GM13976 (cell line): ENCODE results near the gene STX18.

Source experiments
- DNase-seq: peaks from one replicate; pipeline ENCODE4 v3.0.0; 2012; ENCODE audit warnings: low spot score
- CTCF ChIP-seq: IDR thresholded peaks from 2 replicates; pipeline ENCODE4 v1.5.1; 2012; ENCODE audit warnings: borderline replicate concordance, mild to moderate bottlenecking; ENCODE audit not compliant: insufficient read depth; ENCODE audit errors: extremely low read depth, missing control alignments, control extremely low read depth
- in situ Hi-C: fragments of 300-500 bp; cut with MboI; formaldehyde crosslinking; loops from one replicate; pipeline ENCODE4 v1.12.0; 2022; ENCODE audit warnings: low sequenced_read_pairs, mixed read lengths, inconsistent platforms; ENCODE audit not compliant: unreplicated experiment

STX18 gene

GRCh38 chr4:4488405-4489404, 53.1 kb downstream of the STX18 start:
- peak; percentile 87 for TF ChIP-seq CTCF
- in situ Hi-C loops, result loop anchor here (10.0 to 25.0 kb wide), 2 partner anchors 396 to 499 kb away; no protein-coding TSS in a partner anchor

GRCh38 chr4:4486969-4487368, 54.9 kb downstream of the STX18 start:
- in situ Hi-C loops, result loop anchor here (10.0 to 25.0 kb wide), 2 partner anchors 398 to 500 kb away; no protein-coding TSS in a partner anchor
- TF ChIP-seq CTCF, result no peak
- no peak for DNase-seq

More at GRCh38 chr4:4488405-4489404, 53.1 kb downstream of the STX18 start:
- peak; percentile 70 for DNase-seq

DNA sequence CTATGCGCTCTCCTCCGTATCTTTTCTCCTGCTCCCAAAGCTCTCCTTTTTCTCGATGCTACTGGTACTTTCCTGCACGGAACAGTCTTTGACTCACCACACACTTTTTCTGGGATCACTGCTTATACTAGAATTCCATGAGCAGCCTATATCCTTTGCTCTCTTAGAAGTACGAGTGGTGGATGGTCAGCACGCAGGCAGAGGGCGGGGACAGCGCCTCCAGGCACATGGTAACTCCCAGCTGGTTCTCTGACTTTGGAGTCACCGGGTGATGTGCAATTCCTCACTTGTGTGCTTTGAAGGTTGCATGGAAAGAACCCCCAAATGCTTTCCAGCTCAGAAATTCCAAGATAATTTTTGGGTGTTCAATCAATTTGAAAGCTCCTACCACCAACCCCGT, 56.0 kb downstream of the STX18 start:
- in situ Hi-C loops, result loop anchor here (10.0 to 25.0 kb wide), 2 partner anchors 399 to 501 kb away; no protein-coding TSS in a partner anchor
- no peak for DNase-seq
- TF ChIP-seq CTCF, result no peak

- TF ChIP-seq CTCF, result no peak
- no peak for DNase-seq
- in situ Hi-C loops, result loop anchor here (10.0 to 25.0 kb wide), 2 partner anchors 403 to 506 kb away; no protein-coding TSS in a partner anchor
These were observed 60.4 kb downstream of the STX18 start for GRCh38 chr4:4481399-4481994.

DNA sequence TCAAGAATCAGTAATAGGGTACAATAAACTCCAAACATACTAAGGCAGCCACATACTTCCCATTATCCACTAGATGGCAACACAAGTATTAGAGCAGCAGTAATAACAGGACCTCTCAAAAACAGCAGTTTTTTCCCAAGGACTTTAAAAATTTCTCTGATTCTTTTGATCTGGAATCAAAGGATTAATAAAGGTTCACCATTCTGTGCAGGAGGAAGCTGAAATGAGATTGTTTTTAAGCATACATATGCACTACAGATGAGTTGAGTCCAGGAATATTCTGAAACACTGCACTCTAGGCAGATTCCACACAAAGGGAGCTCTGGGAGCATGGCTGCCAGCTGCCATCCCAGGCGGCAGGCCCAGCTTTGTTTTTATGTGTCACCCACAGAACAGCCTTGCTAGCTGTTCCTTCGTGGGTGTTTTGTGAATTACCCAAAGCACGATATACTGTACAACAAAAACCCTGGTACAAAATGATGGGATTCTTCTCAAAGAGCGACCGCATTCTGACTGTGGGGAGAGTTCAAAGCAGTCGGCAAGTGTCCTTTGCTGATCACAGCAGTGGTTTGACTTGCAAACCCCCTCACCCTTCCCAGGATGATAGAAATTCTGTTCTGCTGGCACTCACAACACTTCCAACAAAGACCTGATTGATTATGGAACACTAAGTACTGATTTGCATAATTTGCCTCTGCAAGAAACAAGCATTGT, 61.0 kb downstream of the STX18 start:
- TF ChIP-seq CTCF, result no peak
- DNase-seq, result no peak
- in situ Hi-C loops, result loop anchor here (10.0 to 25.0 kb wide), 2 partner anchors 404 to 506 kb away; no protein-coding TSS in a partner anchor

GRCh38 chr4:4480205-4480604, 61.6 kb downstream of the STX18 start:
- no peak for TF ChIP-seq CTCF
- no peak for DNase-seq
- in situ Hi-C loops, result loop anchor here (10.0 to 25.0 kb wide), 2 partner anchors 405 to 507 kb away; no protein-coding TSS in a partner anchor
